Tibial nerve (tissue), 4 donors: Measurements from ENCODE around the gene EZH2. TPM values are rescaled to one million over a fixed set of nuclear protein-coding genes. Genes with fewer than 3 reads are reported as not detected.

Experiments
- DNase-seq, 2 donors: peaks; one replicate each; pipeline ENCODE4 v3.0.0-alpha.2; 2019; ENCODE audit warnings: low spot score in 2 of 2
- H3K27ac ChIP-seq, 4 donors: fragments of 200-600 bp; sonication (generic) in 3 of 4; one replicate each; pipeline ENCODE4 v1.5.1; 2017 to 2019; ENCODE audit warnings: mild to moderate bottlenecking in 1 of 4
- H3K27me3 ChIP-seq, 2 donors: fragments of 200-600 bp; sonication (generic) in 1 of 2; one replicate each; pipeline versions ENCODE4 v1.5.1 to v1.6.0; 2017 to 2019
- H3K36me3 ChIP-seq, 3 donors: fragments of 200-600 bp; sonication (generic); one replicate each; pipeline ENCODE4 v1.5.1; 2018 to 2019
- H3K4me1 ChIP-seq, 4 donors: fragments of 200-600 bp; sonication (generic) in 3 of 4; one replicate each; pipeline ENCODE4 v1.5.1; 2017 to 2019
- H3K4me3 ChIP-seq, 4 donors: fragments of 200-600 bp; sonication (generic) in 3 of 4; one replicate each; pipeline ENCODE4 v1.5.1; 2017 to 2019; ENCODE audit warnings: mild to moderate bottlenecking in 1 of 4, moderate library complexity in 1 of 4
- H3K9me3 ChIP-seq, 4 donors: fragments of 200-600 bp; sonication (generic) in 3 of 4; one replicate each; pipeline ENCODE4 v1.5.1; 2017 to 2019
- EP300 ChIP-seq, 2 donors: sonication (generic); formaldehyde crosslinking; IDR thresholded peaks; one replicate each; pipeline ENCODE4 v1.6.1; 2017; ENCODE audit warnings: antibody characterized with exemption in 2 of 2, mild to moderate bottlenecking in 1 of 2
- POLR2A ChIP-seq, 2 donors: fragments of 450-650 bp; IDR thresholded peaks; one replicate each; pipeline ENCODE4 v1.6.1; 2017; ENCODE audit warnings: antibody characterized with exemption in 2 of 2, mild to moderate bottlenecking in 2 of 2, moderate library complexity in 2 of 2
- WGBS, 2 donors: methylation state at CpG; one replicate each; pipeline ENCODE4 v1.1.5; 2018; 5-methylcytosine and 5-hydroxymethylcytosine counted together
- total RNA-seq, 4 donors: library from RNA; depleted of rRNA; stranded (reverse); fragments of >200 nt; gene quantifications; one replicate each; pipeline ENCODE4 v1.1.0, GENCODE V29; 2016
- TF ChIP-seq, protein P1 (sequence below), 5 experiments: fragments of 200-600 bp in 3 of 5; fragments of 450-650 bp in 2 of 5; sonication (generic) in 3 of 5; IDR thresholded peaks; one replicate each; pipeline ENCODE4 v1.5.1; 2016 to 2019; ENCODE audit warnings: antibody characterized with exemption in 5 of 5, mild to moderate bottlenecking in 3 of 5, moderate library complexity in 2 of 5

The EZH2 gene
- total RNA-seq, 4 donors from 2014 or later = 1.5 to 7.5 (median 3.3) TPM

- TF ChIP-seq POLR2A (IDR thresholded peaks at IDR 0.05) (no peak), EP300 (IDR thresholded peaks at IDR 0.05) (no peak)
- TF ChIP-seq, protein P1, sequence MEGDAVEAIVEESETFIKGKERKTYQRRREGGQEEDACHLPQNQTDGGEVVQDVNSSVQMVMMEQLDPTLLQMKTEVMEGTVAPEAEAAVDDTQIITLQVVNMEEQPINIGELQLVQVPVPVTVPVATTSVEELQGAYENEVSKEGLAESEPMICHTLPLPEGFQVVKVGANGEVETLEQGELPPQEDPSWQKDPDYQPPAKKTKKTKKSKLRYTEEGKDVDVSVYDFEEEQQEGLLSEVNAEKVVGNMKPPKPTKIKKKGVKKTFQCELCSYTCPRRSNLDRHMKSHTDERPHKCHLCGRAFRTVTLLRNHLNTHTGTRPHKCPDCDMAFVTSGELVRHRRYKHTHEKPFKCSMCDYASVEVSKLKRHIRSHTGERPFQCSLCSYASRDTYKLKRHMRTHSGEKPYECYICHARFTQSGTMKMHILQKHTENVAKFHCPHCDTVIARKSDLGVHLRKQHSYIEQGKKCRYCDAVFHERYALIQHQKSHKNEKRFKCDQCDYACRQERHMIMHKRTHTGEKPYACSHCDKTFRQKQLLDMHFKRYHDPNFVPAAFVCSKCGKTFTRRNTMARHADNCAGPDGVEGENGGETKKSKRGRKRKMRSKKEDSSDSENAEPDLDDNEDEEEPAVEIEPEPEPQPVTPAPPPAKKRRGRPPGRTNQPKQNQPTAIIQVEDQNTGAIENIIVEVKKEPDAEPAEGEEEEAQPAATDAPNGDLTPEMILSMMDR (IDR thresholded peaks at IDR 0.05) = no peak
- H3K27ac ChIP-seq = no peak overlapping the region
- 68 to 81% methylated on average over 3 of the region's 3 CpGs for WGBS, 2 donors
- H3K4me1 ChIP-seq = no peaks in the 10 kb centered on the region
- no peak overlapping the region for H3K4me3 ChIP-seq
- H3K36me3 ChIP-seq = peaks cover 0 to 5% (median 0%) of the 10 kb centered on the region in 3 donors
- H3K9me3 ChIP-seq = no peaks in the 10 kb centered on the region
- no peak for DNase-seq
- H3K27me3 ChIP-seq = no peaks in the 10 kb centered on the region
Measured at GRCh38 chr7:148815612-148816011, 68.5 kb downstream of the EZH2 start.

DNA sequence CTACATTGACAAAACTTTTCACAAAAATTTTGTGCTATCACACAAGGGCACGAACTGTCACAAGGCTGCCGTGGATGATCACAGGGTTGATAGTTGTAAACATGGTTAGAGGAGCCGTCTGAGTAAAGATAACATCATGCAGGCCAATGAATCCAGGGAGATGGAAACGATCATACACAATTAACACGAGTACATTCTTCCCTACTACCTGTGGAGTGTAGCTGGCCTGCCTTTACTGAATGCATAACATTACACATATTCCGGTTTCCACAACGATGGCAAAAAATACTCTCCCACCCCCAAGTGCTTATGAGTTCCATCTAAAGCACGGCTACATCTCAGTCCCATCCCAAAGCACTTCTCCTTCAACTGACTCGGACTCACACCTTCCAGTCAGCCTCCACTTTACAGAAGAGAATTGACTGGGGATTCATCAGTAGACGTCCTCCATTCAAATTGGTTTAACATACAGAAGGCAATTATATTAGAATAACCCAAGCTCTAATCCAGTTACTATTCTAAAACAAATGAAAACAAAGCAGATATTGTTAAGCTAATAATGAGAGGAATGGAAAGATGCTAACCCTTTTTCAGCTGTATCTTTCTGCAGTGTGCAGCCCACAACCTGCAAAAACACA, 69.0 kb downstream of the EZH2 start:
- Histone ChIP-seq H3K27me3 (no peaks in the 10 kb centered on the region), H3K36me3 (peaks cover 0 to 5% (median 0%) of the 10 kb centered on the region in 3 donors), H3K27ac (no peak overlapping the region), H3K4me1 (no peaks in the 10 kb centered on the region), H3K9me3 (no peaks in the 10 kb centered on the region), H3K4me3 (no peak overlapping the region)
- TF ChIP-seq POLR2A (IDR thresholded peaks at IDR 0.05) = no peak
- TF ChIP-seq, protein P1 (IDR thresholded peaks at IDR 0.05) = no peak
- no peak for TF ChIP-seq EP300 (IDR thresholded peaks at IDR 0.05)
- no peak for DNase-seq
- 65% methylated on average over 10 of the region's 10 CpGs for WGBS, 2 donors

DNA sequence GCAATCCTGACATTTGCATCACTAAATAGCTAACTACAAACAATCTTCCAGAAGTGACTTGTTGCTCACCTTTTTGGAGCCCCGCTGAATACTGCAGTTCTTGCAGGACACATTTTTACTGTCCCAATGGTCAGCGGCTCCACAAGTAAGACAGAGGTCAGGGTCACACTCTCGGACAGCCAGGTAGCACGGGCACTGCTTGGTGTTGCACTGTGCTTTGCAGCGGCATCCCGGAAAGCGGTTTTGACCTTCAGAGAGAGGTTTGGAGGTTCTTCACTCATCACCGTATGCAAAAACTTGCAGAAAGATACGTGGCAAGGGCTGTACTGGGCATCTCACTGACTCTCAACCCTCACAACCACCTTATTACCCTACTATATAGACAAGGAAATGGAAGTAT, 70.2 kb downstream of the EZH2 start:
- H3K36me3 ChIP-seq = peaks cover 0 to 5% (median 0%) of the 10 kb centered on the region in 3 donors
- no peaks in the 10 kb centered on the region for H3K9me3 ChIP-seq
- H3K4me3 ChIP-seq = no peak overlapping the region
- WGBS, 2 donors = 95 to 97% methylated on average over 9 of the region's 9 CpGs
- no peak overlapping the region for H3K27ac ChIP-seq
- H3K27me3 ChIP-seq = no peaks in the 10 kb centered on the region
- no peak for DNase-seq
- TF ChIP-seq POLR2A (IDR thresholded peaks at IDR 0.05) = no peak
- TF ChIP-seq, protein P1 (IDR thresholded peaks at IDR 0.05) = no peak
- no peak for TF ChIP-seq EP300 (IDR thresholded peaks at IDR 0.05)
- no peaks in the 10 kb centered on the region for H3K4me1 ChIP-seq

DNA sequence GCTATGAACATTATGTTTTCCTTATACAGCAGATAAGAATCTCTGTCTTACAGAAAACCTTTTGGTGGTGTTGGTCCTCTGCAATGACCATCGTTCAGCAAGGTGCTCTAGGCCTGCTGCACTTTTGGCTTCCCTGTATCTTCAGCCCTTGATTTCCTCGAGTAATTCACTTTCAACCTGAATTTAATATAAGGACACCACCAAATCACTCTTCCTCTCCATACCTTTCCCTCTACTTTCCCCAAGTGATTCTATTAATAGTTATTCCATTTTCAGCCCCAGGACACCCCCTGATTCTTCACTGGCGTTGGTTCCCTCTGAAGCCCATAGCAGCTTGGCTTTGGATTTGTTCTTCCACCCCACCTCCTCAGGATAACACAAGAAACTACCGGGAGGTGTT, 72.2 kb downstream of the EZH2 start:
- H3K27ac ChIP-seq = no peak overlapping the region
- H3K9me3 ChIP-seq = no peaks in the 10 kb centered on the region
- no peak for DNase-seq
- H3K36me3 ChIP-seq = peaks cover 0 to 10% (median 0%) of the 10 kb centered on the region in 3 donors
- H3K4me3 ChIP-seq = no peak overlapping the region
- 91 to 93% methylated on average over 4 of the region's 4 CpGs for WGBS, 2 donors
- no peak for TF ChIP-seq EP300 (IDR thresholded peaks at IDR 0.05)
- no peaks in the 10 kb centered on the region for H3K27me3 ChIP-seq
- no peaks in the 10 kb centered on the region for H3K4me1 ChIP-seq

DNA sequence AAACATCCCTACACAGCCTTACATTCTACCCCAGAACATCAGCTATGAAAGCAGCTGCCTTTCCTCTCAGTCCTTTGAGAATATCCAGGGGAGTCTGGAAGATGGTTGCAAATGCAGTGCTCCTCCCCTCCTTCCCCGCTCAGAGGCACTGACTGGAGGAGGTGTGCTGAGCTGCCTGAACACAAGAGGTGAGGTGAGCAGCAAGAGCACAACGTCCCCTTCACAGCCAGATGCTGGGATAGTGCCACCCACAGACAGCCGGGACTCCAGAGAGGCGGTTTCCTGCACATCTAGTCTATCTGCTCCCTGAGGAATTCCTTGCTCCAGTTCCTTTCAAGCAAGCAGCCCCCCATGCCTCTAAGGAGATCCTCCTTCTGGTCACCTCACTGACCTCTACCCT, 74.2 kb downstream of the EZH2 start:
- no peak for DNase-seq
- Histone ChIP-seq H3K36me3 (peaks cover 0 to 23% (median 0%) of the 10 kb centered on the region in 3 donors), H3K9me3 (no peaks in the 10 kb centered on the region), H3K27me3 (no peaks in the 10 kb centered on the region), H3K27ac (no peak overlapping the region), H3K4me1 (no peaks in the 10 kb centered on the region), H3K4me3 (no peak overlapping the region)
- TF ChIP-seq, protein P1 (IDR thresholded peaks at IDR 0.05) = no peak
- TF ChIP-seq POLR2A (IDR thresholded peaks at IDR 0.05) = no peak
- WGBS, 2 donors = 45 to 51% methylated on average over 4 of the region's 4 CpGs
